ENCODE data around the gene TRIM71. TPM values are rescaled to one million over a fixed set of nuclear protein-coding genes. Genes with fewer than 3 reads are reported as not detected.
A peak's percentile ranks its signal among the peaks of the same experiment; 100 is the strongest.
"Not testable (repeated sequence)": the region's sequence is repeated elsewhere in the genome, so short reads cannot be mapped to it uniquely, and the experiment has no call there.

Gene TRIM71
- total RNA-seq, 1 experiment from 2014 or later = not detected

GRCh38 chr3:32934150-32934742 lies 116.4 kb downstream of the TRIM71 start:
- peak; percentile 4 for DNase-seq (ENCODE audit: low read depth)

GRCh38 chr3:32937331-32937730 lies 119.5 kb downstream of the TRIM71 start:
- DNase-seq (ENCODE audit: low read depth) = no peak

DNA sequence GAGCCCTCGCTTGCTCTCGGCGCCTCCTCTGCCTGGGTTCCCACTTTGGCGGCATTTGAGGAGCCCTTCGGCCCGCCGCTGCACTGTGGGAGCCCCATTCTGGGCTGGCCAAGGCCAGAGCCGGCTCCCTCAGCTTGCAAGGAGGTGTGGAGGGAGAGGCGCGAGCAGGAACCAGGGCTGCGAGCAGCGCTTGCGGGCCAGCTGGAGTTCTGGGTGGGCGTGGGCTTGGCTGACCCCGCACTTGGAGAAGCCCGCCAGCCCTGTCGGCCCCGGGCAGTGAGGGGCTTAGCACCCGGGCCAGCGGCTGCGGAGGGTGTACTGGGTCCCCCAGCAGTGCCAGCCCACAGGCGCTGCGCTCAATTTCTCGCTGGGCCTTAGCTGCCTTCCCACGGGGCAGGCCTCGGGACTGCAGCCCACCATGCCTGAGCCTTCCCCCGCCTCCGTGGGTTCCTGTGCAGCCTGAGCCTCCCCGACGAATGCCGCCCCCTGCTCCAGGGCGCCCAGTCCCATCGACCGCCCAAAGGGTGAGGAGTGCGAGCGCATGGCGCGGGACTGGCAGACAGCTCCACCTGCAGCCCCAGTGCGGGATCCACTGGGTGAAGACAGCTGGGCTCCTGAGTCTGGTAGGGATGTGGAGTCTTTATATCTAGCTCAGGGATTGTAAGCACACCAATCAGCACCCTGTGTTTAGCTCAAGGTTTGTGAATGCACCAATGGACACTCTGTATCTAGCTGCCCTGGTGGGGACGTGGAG lies 121.9 kb downstream of the TRIM71 start:
- not testable (repeated sequence) for DNase-seq (ENCODE audit: low read depth)

- no peak for DNase-seq (ENCODE audit: low read depth)
Observed at GRCh38 chr3:32940726-32941125, 122.9 kb downstream of the TRIM71 start.

DNA sequence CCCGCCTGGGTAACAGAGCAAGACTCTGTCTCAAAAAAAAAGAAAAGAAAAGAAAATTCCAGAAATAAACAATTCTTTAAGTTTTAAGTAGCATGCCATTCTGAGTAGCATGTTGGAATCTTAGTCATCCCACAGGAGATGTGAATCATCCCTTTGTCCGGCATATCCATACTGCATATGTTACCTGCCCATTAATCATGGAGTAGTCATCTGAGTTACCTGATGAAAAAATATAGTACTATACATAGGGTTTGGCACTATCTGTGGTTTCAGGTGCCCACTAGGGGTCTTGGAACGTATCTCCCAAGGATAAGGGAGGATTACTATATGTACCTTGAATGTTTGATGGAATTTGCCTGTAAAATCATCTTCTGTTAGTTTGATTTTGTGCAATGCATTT lies 127.3 kb downstream of the TRIM71 start:
- peak; percentile 47 for DNase-seq (ENCODE audit: low read depth)

GRCh38 chr3:32945598-32945997 lies 127.8 kb downstream of the TRIM71 start:
- DNase-seq (ENCODE audit: low read depth) = not testable (repeated sequence)

GRCh38 chr3:32946973-32947788 lies 129.4 kb downstream of the TRIM71 start:
- DNase-seq (ENCODE audit: low read depth) = no peak

Other genes starting within 250 kb of the TRIM71 start
- gene DYNC1LI1, start 247.1 kb upstream of the TRIM71 start, total RNA-seq (2014; rRNA removed; shearing (Covaris generic)) = 39.2 and 60.3 TPM in 2 replicates
- gene CNOT10, start 132.8 kb upstream of the TRIM71 start, total RNA-seq (2014; rRNA removed; shearing (Covaris generic)) = 22.0 and 26.7 TPM in 2 replicates
- 0.10 TPM in 1 of 2 replicates, not detected in the other for gene CCR4, start 133.6 kb downstream of the TRIM71 start, total RNA-seq (2014; rRNA removed; shearing (Covaris generic))